Activated CD4-positive, alpha-beta memory T cell treated with anti-CD3 and anti-CD28 coated beads for 36 hours (primary cell): ENCODE results near the gene ARL6. TPM values are rescaled to one million over a fixed set of nuclear protein-coding genes. Genes with fewer than 3 reads are reported as not detected.

ENCODE experiments used
- CTCF ChIA-PET: fragments of 350-600 bp; sonication (Branson Sonifier 250); formaldehyde crosslinking; loops from one replicate; lab custom pipeline; 2021; ENCODE audit warnings: antibody characterized with exemption, inconsistent platforms; lab: Charles Lee
- POLR2A ChIA-PET: fragments of 350-600 bp; sonication (Branson Sonifier 250); formaldehyde crosslinking; loops from one replicate; lab custom pipeline; 2021; ENCODE audit warnings: antibody characterized with exemption; lab: Charles Lee
- DNase-seq: peaks from one replicate; pipeline ENCODE4 v3.0.0-alpha.2; 2020
- H3K27ac Mint-ChIP-seq: one replicate; pipeline ENCODE4 v1.8.0; 2021; ENCODE audit warnings: mixed read lengths
- H3K27me3 Mint-ChIP-seq: one replicate; pipeline ENCODE4 v1.8.0; 2021; ENCODE audit warnings: mixed read lengths
- H3K36me3 Mint-ChIP-seq: one replicate; pipeline ENCODE4 v1.8.0; 2021; ENCODE audit warnings: mixed read lengths
- H3K4me1 Mint-ChIP-seq: one replicate; pipeline ENCODE4 v1.8.0; 2021; ENCODE audit warnings: low read depth, mixed read lengths
- H3K4me3 Mint-ChIP-seq: one replicate; pipeline ENCODE4 v1.8.0; 2021; ENCODE audit warnings: mild to moderate bottlenecking, mixed read lengths
- H3K9me3 Mint-ChIP-seq: one replicate; pipeline ENCODE4 v1.8.0; 2021; ENCODE audit warnings: mixed read lengths
- intact Hi-C: fragments of 100-400 bp; cut with micrococcal nuclease; formaldehyde crosslinking; loops from one replicate; pipeline ENCODE4 v1.15.1; 2023
- total RNA-seq, 2 experiments: library from RNA; stranded (reverse); gene quantifications; one replicate each; pipeline ENCODE4 v1.2.3, GENCODE V29; 2021

ARL6 gene
- total RNA-seq, 2 experiments from 2014 or later = 3.9 to 6.1 TPM

DNA sequence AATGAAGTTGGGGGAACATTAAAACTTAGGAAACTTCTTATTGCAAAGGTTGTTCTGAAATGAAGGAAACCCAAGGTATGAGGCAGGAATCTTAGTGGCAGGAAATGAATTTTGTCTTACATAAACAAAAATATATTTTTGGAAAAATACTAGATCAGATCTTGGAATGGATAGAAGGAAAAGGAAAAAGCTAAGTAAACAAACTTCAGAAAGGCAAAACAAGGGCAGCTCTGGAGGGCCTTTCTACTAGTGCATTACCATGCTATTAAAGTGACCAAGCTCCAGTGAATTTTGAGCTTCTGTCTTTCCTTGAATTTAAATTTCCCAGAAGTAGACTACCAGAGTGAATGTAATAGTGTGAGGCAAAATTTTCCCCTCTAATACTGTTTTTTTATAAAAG is 13.6 kb downstream of the ARL6 start:
- ChIA-PET POLR2A (no interaction called here), CTCF (interaction anchor here (0.7 to 0.8 kb wide), 3 partner anchors 9 to 244 kb away, joined by 3 read pairs; no protein-coding TSS in a partner anchor)
- no peaks in the 10 kb centered on the region for H3K9me3 Mint-ChIP-seq
- H3K27ac Mint-ChIP-seq = no peak overlapping the region
- no peak for DNase-seq
- peaks cover 21% of the 10 kb centered on the region for H3K36me3 Mint-ChIP-seq
- no peak overlapping the region for H3K4me3 Mint-ChIP-seq
- intact Hi-C loops = no loop called here
- no peaks in the 10 kb centered on the region for H3K4me1 Mint-ChIP-seq
- H3K27me3 Mint-ChIP-seq = no peaks in the 10 kb centered on the region

- Mint-ChIP-seq H3K27ac (no peak overlapping the region), H3K9me3 (no peaks in the 10 kb centered on the region), H3K36me3 (no peaks in the 10 kb centered on the region), H3K4me3 (no peak overlapping the region), H3K27me3 (no peaks in the 10 kb centered on the region), H3K4me1 (no peaks in the 10 kb centered on the region)
- ChIA-PET CTCF (interaction anchor here (0.6 to 4.5 kb wide), 9 partner anchors 11 to 717 kb away, joined by 3 to 90 read pairs (median 4); no protein-coding TSS in a partner anchor), POLR2A (interaction anchor here (1.0 kb wide), 1 partner anchor 16 kb away, joined by 3 read pairs; no protein-coding TSS in a partner anchor)
- DNase-seq = no peak
- intact Hi-C loops = loop anchor here (1.0 to 10.0 kb wide), 5 partner anchors 149 to 531 kb away; partner anchors contain the start of gene RIOX2
These were observed 29.0 kb downstream of the ARL6 start for GRCh38 chr3:97793420-97794019.

GRCh38 chr3:97795951-97796350 is 31.4 kb downstream of the ARL6 start:
- Mint-ChIP-seq H3K36me3 (peaks cover under 1% of the 10 kb centered on the region), H3K4me1 (no peaks in the 10 kb centered on the region), H3K9me3 (no peaks in the 10 kb centered on the region), H3K27ac (no peak overlapping the region), H3K4me3 (no peak overlapping the region), H3K27me3 (no peaks in the 10 kb centered on the region)
- no peak for DNase-seq
- CTCF ChIA-PET = interaction anchor here (1.3 to 4.5 kb wide), 2 partner anchors 175 to 227 kb away, joined by 3 to 90 read pairs; no protein-coding TSS in a partner anchor
- POLR2A ChIA-PET = no interaction called here
- intact Hi-C loops = loop anchor here (10.0 kb wide), 1 partner anchor 529 kb away; no protein-coding TSS in a partner anchor

DNA sequence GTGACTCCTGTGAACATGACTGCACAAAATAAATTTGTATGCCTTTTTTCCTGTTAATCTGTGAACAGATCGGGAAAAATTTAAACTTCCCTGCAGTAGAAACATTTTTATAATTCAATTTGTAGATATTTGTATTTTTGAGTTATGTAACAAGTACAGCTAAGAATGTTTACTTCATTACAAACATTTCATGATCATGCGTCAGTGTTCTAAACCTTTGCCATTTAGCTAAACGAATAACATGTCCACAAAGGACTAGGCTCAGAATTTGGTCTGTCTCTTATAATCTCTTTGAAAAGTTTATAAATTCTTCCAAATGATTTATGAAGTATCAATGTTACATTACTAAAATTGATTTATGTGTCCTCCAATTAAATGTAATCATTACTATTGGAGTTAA is 39.9 kb downstream of the ARL6 start:
- Mint-ChIP-seq H3K36me3 (peaks cover 4% of the 10 kb centered on the region), H3K9me3 (no peaks in the 10 kb centered on the region), H3K4me1 (no peaks in the 10 kb centered on the region), H3K4me3 (no peak overlapping the region), H3K27ac (no peak overlapping the region), H3K27me3 (no peaks in the 10 kb centered on the region)
- ChIA-PET POLR2A (no interaction called here), CTCF (interaction anchor here (0.7 to 0.9 kb wide), 2 partner anchors 10 to 223 kb away, joined by 3 read pairs; no protein-coding TSS in a partner anchor)
- intact Hi-C loops = no loop called here
- DNase-seq = no peak

DNA sequence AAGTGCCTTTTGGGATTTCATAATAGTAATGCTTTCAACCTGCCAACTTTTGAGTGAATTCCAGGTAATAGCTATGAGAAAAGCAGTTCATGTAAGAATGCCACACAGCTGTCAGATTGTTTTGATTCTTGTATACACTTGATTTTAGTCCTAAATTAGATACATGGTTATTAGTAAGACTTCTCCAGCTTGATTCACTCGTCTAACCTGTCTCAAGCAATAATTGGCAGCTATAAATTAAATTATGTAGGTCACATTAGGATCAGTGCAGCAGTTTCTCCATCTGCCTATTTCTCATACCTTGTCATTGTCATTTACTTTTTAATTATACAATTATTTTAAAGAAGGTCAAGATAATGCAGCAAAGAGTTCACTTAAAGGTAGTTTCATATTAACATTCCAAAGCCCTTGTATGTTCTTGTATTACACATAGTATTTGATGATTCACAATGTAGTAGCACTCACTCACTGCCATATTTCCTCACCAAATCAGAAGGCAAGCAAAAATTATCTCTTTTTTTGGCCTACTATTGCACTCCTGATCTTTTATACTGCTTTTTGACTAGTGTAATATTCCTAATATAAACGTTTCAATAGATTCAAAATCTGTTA is 46.3 kb downstream of the ARL6 start:
- no peak overlapping the region for H3K27ac Mint-ChIP-seq
- no peaks in the 10 kb centered on the region for H3K27me3 Mint-ChIP-seq
- H3K9me3 Mint-ChIP-seq = no peaks in the 10 kb centered on the region
- H3K36me3 Mint-ChIP-seq = no peaks in the 10 kb centered on the region
- intact Hi-C loops = no loop called here
- no peak overlapping the region for H3K4me3 Mint-ChIP-seq
- no peak for DNase-seq
- H3K4me1 Mint-ChIP-seq = peaks cover 11% of the 10 kb centered on the region
- ChIA-PET POLR2A (no interaction called here), CTCF (no interaction called here)

DNA sequence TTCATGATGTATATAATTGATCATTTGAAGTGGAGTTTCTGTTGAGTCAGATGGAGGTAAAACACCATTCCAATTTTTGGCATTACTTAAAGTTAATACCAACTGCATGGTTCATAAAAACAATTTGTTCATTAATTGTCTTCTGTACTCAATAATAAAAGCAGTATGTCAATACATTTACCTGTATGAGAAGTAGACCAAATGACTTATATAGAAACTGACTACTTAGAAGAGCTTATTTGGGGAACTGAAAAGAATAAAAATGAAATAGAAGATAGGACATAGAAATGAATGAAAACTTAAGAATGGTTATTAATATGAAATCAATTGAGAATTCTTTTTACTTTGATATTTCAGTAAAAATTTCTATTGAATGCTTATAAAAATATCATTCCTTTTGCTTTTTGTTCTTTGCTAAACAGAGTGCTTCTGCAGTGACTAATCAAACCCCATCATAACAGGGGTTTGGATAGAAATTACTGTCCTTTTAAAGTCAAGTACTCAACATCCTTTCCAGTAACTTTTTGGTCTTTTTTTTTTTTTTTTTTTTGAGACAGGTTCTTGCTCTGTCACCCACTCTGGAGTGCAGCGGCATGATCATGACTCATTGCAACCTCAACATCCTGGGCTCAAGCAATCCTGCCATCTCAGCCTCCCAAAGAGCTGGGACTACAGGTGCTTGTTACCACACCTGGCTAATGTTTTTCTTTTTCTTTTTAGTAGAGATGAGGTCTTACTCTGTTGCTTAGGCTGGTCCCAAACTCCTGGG is 50.8 kb downstream of the ARL6 start:
- Mint-ChIP-seq H3K36me3 (no peaks in the 10 kb centered on the region), H3K9me3 (no peaks in the 10 kb centered on the region), H3K27ac (peak overlapping the region; percentile 65), H3K4me1 (peaks cover 15% of the 10 kb centered on the region), H3K4me3 (no peak overlapping the region), H3K27me3 (no peaks in the 10 kb centered on the region)
- POLR2A ChIA-PET = interaction anchor here (1.0 kb wide), 1 partner anchor 121 kb away, joined by 3 read pairs; no protein-coding TSS in a partner anchor
- peak; percentile 73 for DNase-seq
- intact Hi-C loops = loop anchor here (2.0 to 5.0 kb wide), 4 partner anchors 57 to 742 kb away; no protein-coding TSS in a partner anchor
- CTCF ChIA-PET = interaction anchor here (1.2 to 1.4 kb wide), 2 partner anchors 224 to 998 kb away, joined by 3 to 4 read pairs; no protein-coding TSS in a partner anchor

DNA sequence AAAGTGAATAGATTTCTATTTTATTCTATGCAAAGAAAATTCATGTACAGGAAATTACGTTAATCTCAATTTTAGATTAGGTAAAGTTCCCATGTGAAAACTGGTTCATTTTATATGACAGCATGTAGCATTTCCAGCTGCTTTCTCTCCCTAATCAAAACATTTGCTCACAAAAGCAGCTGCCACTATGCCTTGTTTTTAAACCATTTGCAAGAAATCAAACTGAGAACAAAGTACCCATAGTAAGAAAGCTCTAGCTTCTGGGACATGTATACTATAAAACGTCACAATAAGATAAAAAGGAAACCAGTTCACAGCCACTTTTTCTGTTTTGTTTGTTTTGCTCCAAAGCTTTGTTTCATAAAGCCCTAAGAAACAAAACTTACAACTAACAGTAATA is 52.3 kb downstream of the ARL6 start:
- DNase-seq = no peak
- POLR2A ChIA-PET = no interaction called here
- H3K27ac Mint-ChIP-seq = no peak overlapping the region
- H3K9me3 Mint-ChIP-seq = no peaks in the 10 kb centered on the region
- intact Hi-C loops = loop anchor here (5.0 kb wide), 1 partner anchor 740 kb away; no protein-coding TSS in a partner anchor
- H3K36me3 Mint-ChIP-seq = no peaks in the 10 kb centered on the region
- H3K4me3 Mint-ChIP-seq = no peak overlapping the region
- no peaks in the 10 kb centered on the region for H3K27me3 Mint-ChIP-seq
- peaks cover 18% of the 10 kb centered on the region for H3K4me1 Mint-ChIP-seq
- CTCF ChIA-PET = interaction anchor here (0.7 kb wide), 1 partner anchor 12 kb away, joined by 4 read pairs; no protein-coding TSS in a partner anchor

- ChIA-PET POLR2A (no interaction called here), CTCF (no interaction called here)
- intact Hi-C loops = loop anchor here (5.0 kb wide), 1 partner anchor 739 kb away; no protein-coding TSS in a partner anchor
- H3K27ac Mint-ChIP-seq = no peak overlapping the region
- no peaks in the 10 kb centered on the region for H3K9me3 Mint-ChIP-seq
- no peaks in the 10 kb centered on the region for H3K36me3 Mint-ChIP-seq
- no peak for DNase-seq
- peaks cover 21% of the 10 kb centered on the region for H3K4me1 Mint-ChIP-seq
- H3K27me3 Mint-ChIP-seq = peaks cover 2% of the 10 kb centered on the region
- no peak overlapping the region for H3K4me3 Mint-ChIP-seq
These were observed 53.4 kb downstream of the ARL6 start for GRCh38 chr3:97817965-97818364.

DNA sequence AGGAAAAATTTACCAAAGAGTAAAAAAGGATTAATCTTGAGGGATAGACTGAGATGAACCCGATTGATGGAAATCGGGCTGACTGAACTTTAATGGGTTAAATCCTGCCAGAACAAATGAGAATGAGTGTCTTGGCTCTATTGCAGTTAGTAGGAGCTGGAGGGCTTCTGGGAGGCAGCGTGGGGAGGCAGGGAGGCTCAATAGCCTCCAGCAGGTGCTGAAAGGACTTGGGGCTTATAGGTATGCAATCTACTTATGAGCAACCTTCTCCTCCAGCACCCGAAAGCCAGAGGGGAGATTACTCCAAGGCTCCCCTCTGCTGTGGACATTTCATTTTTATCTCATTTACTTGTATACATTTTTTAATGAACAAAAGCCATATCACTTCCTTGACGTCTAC is 56.2 kb downstream of the ARL6 start:
- CTCF ChIA-PET = interaction anchor here (0.7 to 3.7 kb wide), 6 partner anchors 8 to 206 kb away, joined by 3 to 23 read pairs (median 5); no protein-coding TSS in a partner anchor
- intact Hi-C loops = loop anchor here (2.0 kb wide), 2 partner anchors 56 to 90 kb away; partner anchors contain the start of gene ARL6
- Mint-ChIP-seq H3K36me3 (no peaks in the 10 kb centered on the region), H3K27ac (no peak overlapping the region), H3K27me3 (peaks cover 9% of the 10 kb centered on the region), H3K9me3 (no peaks in the 10 kb centered on the region), H3K4me1 (peaks cover 20% of the 10 kb centered on the region), H3K4me3 (peak overlapping the region; percentile 89)
- DNase-seq = no peak
- POLR2A ChIA-PET = interaction anchor here (0.9 to 2.0 kb wide), 5 partner anchors 52 to 206 kb away, joined by 3 to 6 read pairs (median 3); partner anchors contain the start of gene ARL6

- Mint-ChIP-seq H3K27me3 (peaks cover 9% of the 10 kb centered on the region), H3K36me3 (no peaks in the 10 kb centered on the region), H3K4me3 (peak overlapping the region; percentile 89), H3K4me1 (peaks cover 15% of the 10 kb centered on the region), H3K9me3 (no peaks in the 10 kb centered on the region), H3K27ac (peak overlapping the region; percentile 36)
- ChIA-PET POLR2A (interaction anchor here (0.9 to 2.0 kb wide), 7 partner anchors 8 to 205 kb away, joined by 3 to 6 read pairs (median 3); partner anchors contain the start of genes ARL6 and RIOX2), CTCF (interaction anchor here (0.7 to 3.7 kb wide), 9 partner anchors 8 to 206 kb away, joined by 3 to 23 read pairs (median 5); no protein-coding TSS in a partner anchor)
- peak; percentile 63 for DNase-seq
- intact Hi-C loops = loop anchor here (2.0 kb wide), 2 partner anchors 57 to 89 kb away; partner anchors contain the start of gene ARL6
These were observed 56.8 kb downstream of the ARL6 start for GRCh38 chr3:97821287-97821773.
